MM.1S (cell line): ENCODE data around the gene KLK10.

Experiments
- DNase-seq: peaks from one replicate; pipeline ENCODE4 v3.0.0-alpha.2; 2015
- H2AFZ ChIP-seq: fragments of 300-600 bp; sonication (generic); 2 replicates; pipeline ENCODE4 v1.6.0; 2016; ENCODE audit warnings: antibody characterized with exemption, low read length
- H3F3A ChIP-seq: fragments of 300-600 bp; sonication (generic); 2 replicates; pipeline ENCODE4 v1.6.1; 2016; ENCODE audit warnings: mild to moderate bottlenecking, antibody characterized with exemption, low read length, moderate library complexity, mixed read lengths; ENCODE audit not compliant: insufficient read depth
- H3K27ac ChIP-seq: fragments of 300-600 bp; sonication (generic); 2 replicates; pipeline ENCODE4 v1.5.1; 2016; ENCODE audit warnings: mild to moderate bottlenecking, low read length
- H3K27me3 ChIP-seq: fragments of 300-600 bp; sonication (generic); replicated peaks from 2 replicates; pipeline ENCODE4 v1.6.0; 2016; ENCODE audit warnings: low read length; ENCODE audit not compliant: insufficient read depth
- H3K36me3 ChIP-seq: fragments of 300-600 bp; sonication (generic); replicated peaks from 2 replicates; pipeline ENCODE4 v1.6.1; 2016; ENCODE audit warnings: mild to moderate bottlenecking, low read length, mixed read lengths; ENCODE audit not compliant: insufficient read depth
- H3K4me1 ChIP-seq: fragments of 300-600 bp; sonication (generic); 2 replicates; pipeline ENCODE4 v1.6.1; 2016; ENCODE audit warnings: low read length, mixed read lengths
- H3K4me2 ChIP-seq: fragments of 300-600 bp; sonication (generic); 2 replicates; pipeline ENCODE4 v1.6.0; 2016; ENCODE audit warnings: low read depth, low read length
- H3K4me3 ChIP-seq: fragments of 300-600 bp; sonication (generic); 2 replicates; pipeline ENCODE4 v1.5.1; 2016; ENCODE audit warnings: low read length, mixed read lengths
- H3K79me2 ChIP-seq: fragments of 300-600 bp; sonication (generic); 2 replicates; pipeline ENCODE4 v1.6.1; 2016; ENCODE audit warnings: mixed run types, low read length, mixed read lengths
- H3K9ac ChIP-seq: fragments of 300-600 bp; sonication (generic); 2 replicates; pipeline ENCODE4 v1.6.1; 2016; ENCODE audit warnings: low read length, mixed read lengths
- H3K9me2 ChIP-seq: fragments of 300-600 bp; sonication (generic); replicated peaks from 2 replicates; pipeline ENCODE4 v1.6.1; 2016; ENCODE audit warnings: mild to moderate bottlenecking, low read length, mixed read lengths; ENCODE audit not compliant: insufficient read depth
- H3K9me3 ChIP-seq: fragments of 300-600 bp; sonication (generic); replicated peaks from 2 replicates; pipeline ENCODE4 v1.6.1; 2016; ENCODE audit warnings: mild to moderate bottlenecking, low read length, mixed read lengths; ENCODE audit not compliant: insufficient read depth
- H4K20me1 ChIP-seq: fragments of 300-600 bp; sonication (generic); 2 replicates; pipeline ENCODE4 v1.6.1; 2016; ENCODE audit warnings: mild to moderate bottlenecking, low read length, moderate library complexity, mixed read lengths; ENCODE audit not compliant: insufficient read depth
- CTCF ChIP-seq: fragments of 300-600 bp; sonication (generic); IDR thresholded peaks from 2 replicates; pipeline ENCODE4 v1.5.1; 2016; ENCODE audit warnings: antibody characterized with exemption, low read length, mixed read lengths
- EZH2 ChIP-seq: fragments of 300-600 bp; sonication (generic); optimal IDR thresholded peaks from 2 replicates; pipeline ENCODE3; 2017; ENCODE audit warnings: low read depth, mild to moderate bottlenecking, antibody characterized with exemption, low read length, mixed read lengths
- EZH2phosphoT487 ChIP-seq: fragments of 300-600 bp; sonication (generic); IDR thresholded peaks from 2 replicates; pipeline ENCODE4 v1.6.1; 2018; ENCODE audit warnings: antibody characterized with exemption, low read length

Gene KLK10

GRCh38 chr19:51044327-51044726 is 24.8 kb upstream of the KLK10 start:
- H2AFZ ChIP-seq = no peak overlapping the region
- no peak overlapping the region for H3K4me3 ChIP-seq
- H3K27me3 ChIP-seq = peaks cover 30% of the 10 kb centered on the region
- TF ChIP-seq EZH2 (no peak), CTCF (no peak), EZH2phosphoT487 (no peak)
- H3K9me3 ChIP-seq = no peaks in the 10 kb centered on the region
- no peaks in the 10 kb centered on the region for H3K9me2 ChIP-seq
- no peaks in the 10 kb centered on the region for H3K79me2 ChIP-seq
- no peak overlapping the region for H3K4me2 ChIP-seq
- no peak overlapping the region for H3K9ac ChIP-seq
- H3K27ac ChIP-seq = no peak overlapping the region
- no peaks in the 10 kb centered on the region for H3K36me3 ChIP-seq
- DNase-seq = no peak
- no peaks in the 10 kb centered on the region for H3K4me1 ChIP-seq
- no peaks in the 10 kb centered on the region for H4K20me1 ChIP-seq
- no peaks in the 10 kb centered on the region for H3F3A ChIP-seq

GRCh38 chr19:51043497-51043896 is 24.0 kb upstream of the KLK10 start:
- DNase-seq = no peak
- TF ChIP-seq EZH2 (no peak), CTCF (no peak), EZH2phosphoT487 (no peak)
- H3K27ac ChIP-seq = no peak overlapping the region
- H4K20me1 ChIP-seq = no peaks in the 10 kb centered on the region
- H3K4me2 ChIP-seq = no peak overlapping the region
- H3K9me3 ChIP-seq = no peaks in the 10 kb centered on the region
- no peaks in the 10 kb centered on the region for H3K36me3 ChIP-seq
- H3K4me3 ChIP-seq = no peak overlapping the region
- H3K27me3 ChIP-seq = peaks cover 25% of the 10 kb centered on the region
- no peaks in the 10 kb centered on the region for H3F3A ChIP-seq
- no peaks in the 10 kb centered on the region for H3K9me2 ChIP-seq
- H2AFZ ChIP-seq = no peak overlapping the region
- no peaks in the 10 kb centered on the region for H3K79me2 ChIP-seq
- no peaks in the 10 kb centered on the region for H3K4me1 ChIP-seq
- no peak overlapping the region for H3K9ac ChIP-seq

GRCh38 chr19:51040151-51040550 is 20.6 kb upstream of the KLK10 start:
- DNase-seq = no peak
- H3K27me3 ChIP-seq = peaks cover 5% of the 10 kb centered on the region; the same call in 1 of the 2 replicates
- no peak overlapping the region for H3K4me3 ChIP-seq
- no peak for TF ChIP-seq EZH2
- no peak for TF ChIP-seq EZH2phosphoT487
- no peak for TF ChIP-seq CTCF
- H3K4me1 ChIP-seq = no peaks in the 10 kb centered on the region
- H3K9me2 ChIP-seq = no peaks in the 10 kb centered on the region
- no peak overlapping the region for H3K4me2 ChIP-seq
- H3K9me3 ChIP-seq = no peaks in the 10 kb centered on the region
- no peak overlapping the region for H3K9ac ChIP-seq
- no peak overlapping the region for H2AFZ ChIP-seq
- no peaks in the 10 kb centered on the region for H3F3A ChIP-seq
- H3K27ac ChIP-seq = no peak overlapping the region
- H3K36me3 ChIP-seq = no peaks in the 10 kb centered on the region
- H3K79me2 ChIP-seq = no peaks in the 10 kb centered on the region
- H4K20me1 ChIP-seq = no peaks in the 10 kb centered on the region

GRCh38 chr19:51036519-51036918 is 17.0 kb upstream of the KLK10 start:
- Histone ChIP-seq H3K36me3 (no peaks in the 10 kb centered on the region), H3K4me1 (no peaks in the 10 kb centered on the region), H3K27me3 (no peaks in the 10 kb centered on the region; the same call in 1 of the 2 replicates), H3K9me3 (no peaks in the 10 kb centered on the region), H3K9ac (no peak overlapping the region), H3K4me3 (no peak overlapping the region), H3K4me2 (no peak overlapping the region), H3K79me2 (no peaks in the 10 kb centered on the region), H3K9me2 (no peaks in the 10 kb centered on the region), H3K27ac (no peak overlapping the region), H3F3A (no peaks in the 10 kb centered on the region), H2AFZ (no peak overlapping the region), H4K20me1 (no peaks in the 10 kb centered on the region)
- TF ChIP-seq CTCF (no peak), EZH2phosphoT487 (no peak), EZH2 (no peak)
- no peak for DNase-seq
